NOMO-1 treated with dmso at 0.1 percent for 144 hours (cell line): Measurements from ENCODE around the gene AKR1B1.

Source experiments
- DNase-seq: peaks from one replicate; lab custom pipeline; 2025; ENCODE audit not compliant: unreplicated experiment; lab: John Stamatoyannopoulos, UW

The AKR1B1 gene

GRCh38 chr7:134420424-134421125 is 38.3 kb downstream of the AKR1B1 start:
- no peak for DNase-seq

GRCh38 chr7:134419875-134420274 is 39.0 kb downstream of the AKR1B1 start:
- DNase-seq, result no peak

GRCh38 chr7:134419085-134419484 is 39.8 kb downstream of the AKR1B1 start:
- no peak for DNase-seq

- DNase-seq, result no peak
These were observed 43.2 kb downstream of the AKR1B1 start for GRCh38 chr7:134415700-134416099.

GRCh38 chr7:134414109-134414508 is 44.8 kb downstream of the AKR1B1 start:
- no peak for DNase-seq

- DNase-seq, result no peak
These were observed 51.6 kb downstream of the AKR1B1 start for GRCh38 chr7:134407311-134407710.

GRCh38 chr7:134406431-134406830 is 52.5 kb downstream of the AKR1B1 start:
- no peak for DNase-seq

GRCh38 chr7:134405299-134405698 is 53.6 kb downstream of the AKR1B1 start:
- no peak for DNase-seq

GRCh38 chr7:134403062-134403461 is 55.8 kb downstream of the AKR1B1 start:
- DNase-seq, result no peak

GRCh38 chr7:134400859-134401258 is 58.0 kb downstream of the AKR1B1 start:
- DNase-seq, result no peak

GRCh38 chr7:134396031-134396430 is 62.9 kb downstream of the AKR1B1 start:
- no peak for DNase-seq

- DNase-seq, result no peak
These were observed 63.3 kb downstream of the AKR1B1 start for GRCh38 chr7:134395604-134396003.

GRCh38 chr7:134394056-134394455 is 64.8 kb downstream of the AKR1B1 start:
- DNase-seq, result no peak
